PC-9 (cell line): ENCODE data around the gene ARHGAP10. TPM values are rescaled to one million over a fixed set of nuclear protein-coding genes. Genes with fewer than 3 reads are reported as not detected.

ENCODE experiments used
- BruUV-seq: library from RNA; stranded (reverse); fragments of 400-500 nt; replicated peaks from 2 replicates; lab custom pipeline; 2021; lab: Mats Ljungman, UMichigan
- CTCF ChIA-PET: fragments of 300-600 bp; sonication (Branson Sonifier 250); formaldehyde crosslinking; loops from one replicate; lab custom pipeline; 2022; ENCODE audit warnings: antibody characterized with exemption; lab: Charles Lee
- POLR2A ChIA-PET: fragments of 300-600 bp; sonication (Branson Sonifier 250); formaldehyde crosslinking; loops from one replicate; lab custom pipeline; 2022; ENCODE audit warnings: antibody characterized with exemption; ENCODE audit not compliant: unreplicated experiment; lab: Charles Lee
- DNase-seq, 2 experiments: peaks; one replicate each; pipeline versions ENCODE4 v3.0.0 to v3.0.0-alpha.2; 2015 to 2022; ENCODE audit warnings: mixed read lengths in 1 of 2
- H2AFZ ChIP-seq: fragments of 200-600 bp; sonication (generic); 2 replicates; pipeline ENCODE4 v1.8.1; 2017; ENCODE audit warnings: antibody characterized with exemption
- H3F3A ChIP-seq: fragments of 200-600 bp; sonication (generic); 2 replicates; pipeline ENCODE4 v1.8.1; 2017; ENCODE audit warnings: antibody characterized with exemption, mild to moderate bottlenecking, low read depth; ENCODE audit not compliant: insufficient read depth
- H3K27ac ChIP-seq: fragments of 200-600 bp; sonication (generic); 2 replicates; pipeline ENCODE4 v1.6.1; 2016; ENCODE audit warnings: mixed run types
- H3K27me3 ChIP-seq: fragments of 200-600 bp; sonication (generic); 2 replicates; pipeline ENCODE4 v1.6.1; 2016; ENCODE audit warnings: low read depth, mixed run types; ENCODE audit not compliant: insufficient read depth
- H3K36me3 ChIP-seq: fragments of 200-600 bp; sonication (generic); 2 replicates; pipeline ENCODE4 v1.6.1; 2016; ENCODE audit warnings: low read depth, mixed run types
- H3K4me1 ChIP-seq: fragments of 200-600 bp; sonication (generic); replicated peaks from 2 replicates; pipeline ENCODE4 v1.6.1; 2016; ENCODE audit warnings: mixed run types; ENCODE audit not compliant: insufficient read depth
- H3K4me2 ChIP-seq: fragments of 200-600 bp; sonication (generic); 2 replicates; pipeline ENCODE4 v1.6.1; 2017; ENCODE audit warnings: mixed run types
- H3K4me3 ChIP-seq: fragments of 200-600 bp; sonication (generic); 2 replicates; pipeline ENCODE4 v1.6.1; 2016; ENCODE audit warnings: mixed run types
- H3K79me2 ChIP-seq: fragments of 200-600 bp; sonication (generic); 2 replicates; pipeline ENCODE4 v1.6.1; 2017; ENCODE audit warnings: low read depth, mixed run types
- H3K9me2 ChIP-seq: fragments of 200-600 bp; sonication (generic); 2 replicates; pipeline ENCODE4 v1.8.1; 2017; ENCODE audit warnings: mild to moderate bottlenecking; ENCODE audit not compliant: insufficient read depth
- H3K9me3 ChIP-seq: fragments of 200-600 bp; sonication (generic); 2 replicates; pipeline ENCODE4 v1.8.1; 2016; ENCODE audit warnings: low read depth; ENCODE audit not compliant: insufficient read depth
- H4K20me1 ChIP-seq: fragments of 200-600 bp; sonication (generic); 2 replicates; pipeline ENCODE4 v1.8.1; 2017; ENCODE audit not compliant: insufficient read depth
- EZH2 ChIP-seq: fragments of 200-600 bp; sonication (generic); IDR thresholded peaks from 2 replicates; pipeline ENCODE4 v1.8.0; 2017; ENCODE audit warnings: antibody characterized with exemption, low read depth
- intact Hi-C: fragments of 100-400 bp; cut with micrococcal nuclease; formaldehyde crosslinking; loops from one replicate; pipeline ENCODE4 v1.10.0; 2022; ENCODE audit not compliant: unreplicated experiment
- microRNA-seq: library from miRNA; unstranded; fragments of <30 nt; microRNA quantifications from one replicate; pipeline ENCODE4 v1.2.0, GENCODE V29; 2021; ENCODE audit warnings: borderline number of aligned reads, borderline replicate concordance
- total RNA-seq: library from RNA; stranded (reverse); gene quantifications from 2 replicates; pipeline ENCODE4 v1.2.3, GENCODE V29; 2021
- TF ChIP-seq, protein P1 (sequence below): fragments of 200-600 bp; sonication (generic); conservative IDR thresholded peaks from 2 replicates; pipeline ENCODE4 v1.6.1; 2017; ENCODE audit warnings: mixed run types, antibody characterized with exemption, mild to moderate bottlenecking, moderate library complexity

Gene ARHGAP10
- total RNA-seq, 1 experiment from 2014 or later: 27.5 TPM

GRCh38 chr4:148118633-148119032 is 386.7 kb downstream of the ARHGAP10 start:
- Histone ChIP-seq H3K27me3 (no peaks in the 10 kb centered on the region), H3K27ac (no peak overlapping the region), H3K9me2 (no peaks in the 10 kb centered on the region), H3K36me3 (no peaks in the 10 kb centered on the region), H3F3A (no peaks in the 10 kb centered on the region), H3K9me3 (no peaks in the 10 kb centered on the region), H4K20me1 (no peaks in the 10 kb centered on the region), H2AFZ (no peak overlapping the region), H3K4me3 (no peak overlapping the region), H3K4me1 (no peaks in the 10 kb centered on the region), H3K79me2 (no peaks in the 10 kb centered on the region), H3K4me2 (no peak overlapping the region)
- no peak for DNase-seq
- BruUV-seq: no TSS peak
- intact Hi-C loops: no loop called here
- ChIA-PET CTCF (no interaction called here), POLR2A (no interaction called here)
- TF ChIP-seq, protein P1, sequence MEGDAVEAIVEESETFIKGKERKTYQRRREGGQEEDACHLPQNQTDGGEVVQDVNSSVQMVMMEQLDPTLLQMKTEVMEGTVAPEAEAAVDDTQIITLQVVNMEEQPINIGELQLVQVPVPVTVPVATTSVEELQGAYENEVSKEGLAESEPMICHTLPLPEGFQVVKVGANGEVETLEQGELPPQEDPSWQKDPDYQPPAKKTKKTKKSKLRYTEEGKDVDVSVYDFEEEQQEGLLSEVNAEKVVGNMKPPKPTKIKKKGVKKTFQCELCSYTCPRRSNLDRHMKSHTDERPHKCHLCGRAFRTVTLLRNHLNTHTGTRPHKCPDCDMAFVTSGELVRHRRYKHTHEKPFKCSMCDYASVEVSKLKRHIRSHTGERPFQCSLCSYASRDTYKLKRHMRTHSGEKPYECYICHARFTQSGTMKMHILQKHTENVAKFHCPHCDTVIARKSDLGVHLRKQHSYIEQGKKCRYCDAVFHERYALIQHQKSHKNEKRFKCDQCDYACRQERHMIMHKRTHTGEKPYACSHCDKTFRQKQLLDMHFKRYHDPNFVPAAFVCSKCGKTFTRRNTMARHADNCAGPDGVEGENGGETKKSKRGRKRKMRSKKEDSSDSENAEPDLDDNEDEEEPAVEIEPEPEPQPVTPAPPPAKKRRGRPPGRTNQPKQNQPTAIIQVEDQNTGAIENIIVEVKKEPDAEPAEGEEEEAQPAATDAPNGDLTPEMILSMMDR: no peak
- no peak for TF ChIP-seq EZH2

DNA sequence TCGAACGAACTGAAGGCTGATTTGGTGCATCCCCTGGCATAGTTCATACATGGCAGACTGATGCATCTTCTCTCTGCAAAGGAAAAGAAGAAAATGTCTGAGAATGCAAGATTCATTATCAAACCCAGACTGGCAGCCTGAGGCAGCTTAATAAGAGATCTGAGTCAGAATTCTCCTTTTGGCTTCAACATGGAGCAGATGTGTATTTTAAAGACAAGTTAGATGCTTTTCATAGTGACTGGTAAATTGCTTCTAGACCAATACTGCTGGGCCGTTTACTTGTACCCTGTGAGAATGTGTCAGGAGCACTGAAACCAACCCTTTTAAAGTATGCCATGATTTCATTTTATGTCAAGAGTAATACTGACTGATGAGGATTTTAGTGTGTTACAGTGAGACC is 388.3 kb downstream of the ARHGAP10 start:
- ChIA-PET POLR2A (no interaction called here), CTCF (no interaction called here)
- intact Hi-C loops: no loop called here
- Histone ChIP-seq H3K79me2 (no peaks in the 10 kb centered on the region), H3K4me3 (no peak overlapping the region), H2AFZ (no peak overlapping the region), H4K20me1 (no peaks in the 10 kb centered on the region), H3K4me2 (no peak overlapping the region), H3K27me3 (no peaks in the 10 kb centered on the region), H3F3A (no peaks in the 10 kb centered on the region), H3K27ac (no peak overlapping the region), H3K36me3 (no peaks in the 10 kb centered on the region), H3K9me2 (no peaks in the 10 kb centered on the region), H3K9me3 (0 out of 2 replicates have a peak, but pooled peaks cover 4% of the 10 kb centered on the region), H3K4me1 (no peaks in the 10 kb centered on the region)
- DNase-seq: no peak
- BruUV-seq: no TSS peak
- TF ChIP-seq EZH2: no peak
- TF ChIP-seq, protein P1: no peak

Small RNAs within 50 kb of the gene (microRNA-seq; reads per million reads assigned to microRNA genes)
- gene MIR4799: not detected

Other genes with a start within 250 kb of the ARHGAP10 start
- gene TMEM184C, start 114.7 kb upstream of the ARHGAP10 start, total RNA-seq: 29.1 and 40.4 TPM in 2 replicates
- gene PRMT9, start 47.9 kb upstream of the ARHGAP10 start, total RNA-seq: 8.4 and 9.0 TPM in 2 replicates